ENCODE measurements around the gene RGS19.

- TF ChIP-seq CTCF (IDR thresholded peaks at IDR 0.05) (no peak), POLR2A (IDR thresholded peaks at IDR 0.05) (no peak)
Observed at GRCh38 chr20:64086801-64087200, 7.5 kb upstream of the RGS19 start.

Data from esophagus squamous epithelium (tissue), 4 donors.